OCI-LY1 (cell line): Measurements from ENCODE around the gene THUMPD1.

ENCODE experiments used
- H2AFZ ChIP-seq: fragments of 200-600 bp; sonication (generic), shearing (Covaris generic); 2 replicates; pipeline ENCODE4 v1.6.0; 2014; ENCODE audit warnings: antibody characterized with exemption, mild to moderate bottlenecking, low read length
- H3F3A ChIP-seq: fragments of 200-600 bp; sonication (generic), shearing (Covaris generic); 2 replicates; pipeline ENCODE4 v1.6.0; 2014; ENCODE audit warnings: mild to moderate bottlenecking, antibody characterized with exemption, low read length, moderate library complexity; ENCODE audit not compliant: insufficient read depth
- H3K27ac ChIP-seq: fragments of 200-600 bp; sonication (generic); 2 replicates; pipeline ENCODE4 v1.5.1; 2014; ENCODE audit warnings: low read length, mixed run types, mild to moderate bottlenecking, low read depth; ENCODE audit not compliant: poor library complexity, severe bottlenecking
- H3K27me3 ChIP-seq: fragments of 200-600 bp; sonication (generic); 2 replicates; pipeline ENCODE4 v1.6.0; 2014; ENCODE audit warnings: antibody characterized with exemption, mild to moderate bottlenecking, low read length, moderate library complexity; ENCODE audit not compliant: insufficient read depth
- H3K36me3 ChIP-seq: fragments of 200-600 bp; sonication (generic); 2 replicates; pipeline ENCODE4 v1.6.1; 2014; ENCODE audit warnings: mild to moderate bottlenecking, antibody characterized with exemption, low read length, moderate library complexity, mixed read lengths; ENCODE audit not compliant: insufficient read depth
- H3K4me1 ChIP-seq: fragments of 200-600 bp; sonication (generic); 2 replicates; pipeline ENCODE4 v1.5.1; 2014; ENCODE audit warnings: mild to moderate bottlenecking, low read length, moderate library complexity; ENCODE audit not compliant: insufficient read depth, severe bottlenecking
- H3K4me2 ChIP-seq: fragments of 200-600 bp; sonication (generic), shearing (Covaris generic); 2 replicates; pipeline ENCODE4 v1.6.1; 2014; ENCODE audit warnings: low read length
- H3K4me3 ChIP-seq: fragments of 200-600 bp; sonication (generic); 2 replicates; pipeline ENCODE4 v1.5.1; 2014; ENCODE audit warnings: low read length, low read depth, mild to moderate bottlenecking, mixed read lengths; ENCODE audit not compliant: poor library complexity, severe bottlenecking
- H3K79me2 ChIP-seq: fragments of 200-600 bp; shearing (Covaris generic); 2 replicates; pipeline ENCODE4 v1.6.1; 2016; ENCODE audit warnings: mixed run types, low read length, mixed read lengths; ENCODE audit not compliant: insufficient read depth
- H3K9ac ChIP-seq: fragments of 200-600 bp; sonication (generic), shearing (Covaris generic); 2 replicates; pipeline ENCODE4 v1.6.1; 2014; ENCODE audit warnings: mild to moderate bottlenecking, low read length, mixed read lengths
- H3K9me2 ChIP-seq: fragments of 200-600 bp; sonication (generic), shearing (Covaris generic); 2 replicates; pipeline ENCODE4 v1.6.1; 2014; ENCODE audit warnings: low read depth, mild to moderate bottlenecking, low read length, mixed read lengths
- H3K9me3 ChIP-seq: fragments of 200-600 bp; shearing (Covaris generic); 2 replicates; pipeline ENCODE4 v1.6.1; 2014; ENCODE audit warnings: low read length, mixed read lengths
- H4K20me1 ChIP-seq: fragments of 200-600 bp; sonication (generic), shearing (Covaris generic); 2 replicates; pipeline ENCODE4 v1.6.0; 2016; ENCODE audit warnings: mild to moderate bottlenecking, low read length; ENCODE audit not compliant: insufficient read depth
- EZH2 ChIP-seq: fragments of 200-600 bp; sonication (generic), shearing (Covaris generic); IDR thresholded peaks from 2 replicates; pipeline ENCODE4 v1.8.0; 2017; ENCODE audit warnings: borderline replicate concordance, mixed run types, mild to moderate bottlenecking, antibody characterized with exemption, low read length, moderate library complexity, mixed read lengths
- TF ChIP-seq, protein P1 (sequence below): fragments of 200-600 bp; sonication (generic), shearing (Covaris generic); IDR thresholded peaks from 2 replicates; pipeline ENCODE4 v1.5.1; 2017; ENCODE audit warnings: mild to moderate bottlenecking, antibody characterized with exemption, low read length, moderate library complexity, mixed read lengths

THUMPD1 gene

DNA sequence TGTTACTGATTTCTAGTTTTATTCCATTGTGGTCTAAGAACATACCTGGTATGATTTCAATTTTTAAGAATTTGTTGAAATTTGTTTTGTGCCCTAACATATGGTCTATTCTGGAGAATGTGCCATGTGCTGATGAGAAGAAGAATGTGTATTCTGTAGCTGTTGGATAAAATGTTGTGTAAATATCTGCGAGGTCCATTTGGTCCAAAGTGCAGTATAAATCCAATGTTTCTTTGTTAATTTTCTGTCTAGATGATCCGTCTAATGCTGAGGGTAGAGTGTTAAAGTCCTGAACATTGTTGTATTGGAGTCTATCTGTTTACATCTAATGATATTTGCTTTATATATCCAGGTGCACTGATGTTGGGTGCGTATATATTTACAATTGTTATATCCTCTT lies 32.1 kb upstream of the THUMPD1 start:
- no peaks in the 10 kb centered on the region for H3K4me1 ChIP-seq
- no peak overlapping the region for H3K4me2 ChIP-seq
- H3K9me2 ChIP-seq = no peaks in the 10 kb centered on the region
- no peaks in the 10 kb centered on the region for H3K9me3 ChIP-seq
- no peaks in the 10 kb centered on the region for H3F3A ChIP-seq
- no peak overlapping the region for H3K4me3 ChIP-seq
- no peaks in the 10 kb centered on the region for H3K79me2 ChIP-seq
- H3K27ac ChIP-seq = no peak overlapping the region
- H3K36me3 ChIP-seq = no peaks in the 10 kb centered on the region
- no peaks in the 10 kb centered on the region for H3K27me3 ChIP-seq
- H2AFZ ChIP-seq = no peak overlapping the region
- no peaks in the 10 kb centered on the region for H4K20me1 ChIP-seq
- H3K9ac ChIP-seq = no peak overlapping the region
- TF ChIP-seq, protein P1, sequence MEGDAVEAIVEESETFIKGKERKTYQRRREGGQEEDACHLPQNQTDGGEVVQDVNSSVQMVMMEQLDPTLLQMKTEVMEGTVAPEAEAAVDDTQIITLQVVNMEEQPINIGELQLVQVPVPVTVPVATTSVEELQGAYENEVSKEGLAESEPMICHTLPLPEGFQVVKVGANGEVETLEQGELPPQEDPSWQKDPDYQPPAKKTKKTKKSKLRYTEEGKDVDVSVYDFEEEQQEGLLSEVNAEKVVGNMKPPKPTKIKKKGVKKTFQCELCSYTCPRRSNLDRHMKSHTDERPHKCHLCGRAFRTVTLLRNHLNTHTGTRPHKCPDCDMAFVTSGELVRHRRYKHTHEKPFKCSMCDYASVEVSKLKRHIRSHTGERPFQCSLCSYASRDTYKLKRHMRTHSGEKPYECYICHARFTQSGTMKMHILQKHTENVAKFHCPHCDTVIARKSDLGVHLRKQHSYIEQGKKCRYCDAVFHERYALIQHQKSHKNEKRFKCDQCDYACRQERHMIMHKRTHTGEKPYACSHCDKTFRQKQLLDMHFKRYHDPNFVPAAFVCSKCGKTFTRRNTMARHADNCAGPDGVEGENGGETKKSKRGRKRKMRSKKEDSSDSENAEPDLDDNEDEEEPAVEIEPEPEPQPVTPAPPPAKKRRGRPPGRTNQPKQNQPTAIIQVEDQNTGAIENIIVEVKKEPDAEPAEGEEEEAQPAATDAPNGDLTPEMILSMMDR = no peak
- no peak for TF ChIP-seq EZH2

GRCh38 chr16:20768818-20769217 lies 27.2 kb upstream of the THUMPD1 start:
- no peak for TF ChIP-seq EZH2
- TF ChIP-seq, protein P1 = no peak
- Histone ChIP-seq H3K79me2 (no peaks in the 10 kb centered on the region), H3K27ac (no peak overlapping the region), H3K9ac (no peak overlapping the region), H3K27me3 (no peaks in the 10 kb centered on the region), H3K9me2 (no peaks in the 10 kb centered on the region), H3K4me2 (no peak overlapping the region), H3K36me3 (no peaks in the 10 kb centered on the region), H3K4me1 (peaks cover 4% of the 10 kb centered on the region), H3F3A (no peaks in the 10 kb centered on the region), H3K9me3 (no peaks in the 10 kb centered on the region), H3K4me3 (no peak overlapping the region), H2AFZ (no peak overlapping the region), H4K20me1 (no peaks in the 10 kb centered on the region)

GRCh38 chr16:20768121-20768520 lies 26.5 kb upstream of the THUMPD1 start:
- H3K4me3 ChIP-seq = no peak overlapping the region
- TF ChIP-seq EZH2 = no peak
- TF ChIP-seq, protein P1 = no peak
- no peaks in the 10 kb centered on the region for H4K20me1 ChIP-seq
- no peak overlapping the region for H3K4me2 ChIP-seq
- H3K27me3 ChIP-seq = no peaks in the 10 kb centered on the region
- H3K9me3 ChIP-seq = peaks cover under 1% of the 10 kb centered on the region; the same call in 1 of the 2 replicates
- no peak overlapping the region for H3K27ac ChIP-seq
- no peaks in the 10 kb centered on the region for H3K79me2 ChIP-seq
- peaks cover 10% of the 10 kb centered on the region for H3K4me1 ChIP-seq
- no peaks in the 10 kb centered on the region for H3K9me2 ChIP-seq
- H2AFZ ChIP-seq = no peak overlapping the region
- no peaks in the 10 kb centered on the region for H3K36me3 ChIP-seq
- no peak overlapping the region for H3K9ac ChIP-seq
- no peaks in the 10 kb centered on the region for H3F3A ChIP-seq
